ENCODE data around the gene KLHL36. TPM values are rescaled to one million over a fixed set of nuclear protein-coding genes. Genes with fewer than 3 reads are reported as not detected.
A peak's percentile ranks its signal among the peaks of the same experiment; 100 is the strongest.

KLHL36 gene
- total RNA-seq, 2 donors from 2014 or later: 68.1 to 78.2 TPM

- no peak overlapping the region for H3K4me3 Mint-ChIP-seq
- H3K4me1 Mint-ChIP-seq: peaks cover 41% of the 10 kb centered on the region
- no peaks in the 10 kb centered on the region for H3K27me3 Mint-ChIP-seq
- ATAC-seq (no peak), DNase-seq (no peak)
- peaks cover 3% of the 10 kb centered on the region for H3K36me3 Mint-ChIP-seq (ENCODE audit: low read depth)
- no peaks in the 10 kb centered on the region for H3K9me3 ChIP-seq (ENCODE audit: control insufficient read depth, low read length, poor library complexity, severe bottlenecking)
- no peak overlapping the region for H3K27ac Mint-ChIP-seq
These were observed 55.9 kb downstream of the KLHL36 start for GRCh38 chr16:84704253-84704652.

- no peak for DNase-seq
- no peaks in the 10 kb centered on the region for H3K9me3 ChIP-seq (ENCODE audit: control insufficient read depth, low read length, poor library complexity, severe bottlenecking)
- peaks cover 54% of the 10 kb centered on the region for H3K4me1 Mint-ChIP-seq
- ATAC-seq: no peak
- H3K27me3 Mint-ChIP-seq: no peaks in the 10 kb centered on the region
- H3K36me3 Mint-ChIP-seq (ENCODE audit: low read depth): peaks cover 6% of the 10 kb centered on the region
- H3K27ac Mint-ChIP-seq: no peak overlapping the region
- H3K4me3 Mint-ChIP-seq: no peak overlapping the region
These were observed 58.5 kb downstream of the KLHL36 start for GRCh38 chr16:84706856-84707255.

- Mint-ChIP-seq H3K4me1 (peaks cover 61% of the 10 kb centered on the region), H3K27me3 (no peaks in the 10 kb centered on the region), H3K4me3 (no peak overlapping the region), H3K27ac (peak overlapping the region; percentile 61), H3K36me3 (ENCODE audit: low read depth) (peaks cover 6% of the 10 kb centered on the region)
- ATAC-seq (no peak), DNase-seq (no peak)
- no peaks in the 10 kb centered on the region for H3K9me3 ChIP-seq (ENCODE audit: control insufficient read depth, low read length, poor library complexity, severe bottlenecking)
These were observed 61.3 kb downstream of the KLHL36 start for GRCh38 chr16:84709609-84710008.

GRCh38 chr16:84710686-84711085, 62.4 kb downstream of the KLHL36 start:
- H3K9me3 ChIP-seq (ENCODE audit: control insufficient read depth, low read length, poor library complexity, severe bottlenecking): no peaks in the 10 kb centered on the region
- no peak for DNase-seq
- H3K27ac Mint-ChIP-seq: peak overlapping the region; percentile 61
- H3K36me3 Mint-ChIP-seq (ENCODE audit: low read depth): peaks cover 6% of the 10 kb centered on the region
- no peaks in the 10 kb centered on the region for H3K27me3 Mint-ChIP-seq
- no peak overlapping the region for H3K4me3 Mint-ChIP-seq
- peaks cover 58% of the 10 kb centered on the region for H3K4me1 Mint-ChIP-seq
- ATAC-seq: no peak

Other genes starting within 250 kb of the KLHL36 start
- gene MEAK7, start 143.9 kb upstream of the KLHL36 start, total RNA-seq: 1 to 10 TPM; 5.7 to 8.9 TPM
- gene COTL1, start 30.4 kb upstream of the KLHL36 start, total RNA-seq: 100 to 1,000 TPM; 287 to 328 TPM
- gene USP10, start 51.5 kb downstream of the KLHL36 start, total RNA-seq: 100 to 1,000 TPM; 169 to 221 TPM
- gene CRISPLD2, start 171.5 kb downstream of the KLHL36 start, total RNA-seq: 1 to 10 TPM; 1.9 to 4.2 TPM

All from T-helper 17 cell (primary cell).